HG02571 (cell line): ENCODE data around the gene POU2AF1.
"Not testable (repeated sequence)": the region's sequence is repeated elsewhere in the genome, so short reads cannot be mapped to it uniquely, and the experiment has no call there.

Source experiments
- ATAC-seq: cut with Tn5 transposase; IDR thresholded peaks from one replicate; pipeline ENCODE4 v1.9.1; 2021; ENCODE audit warnings: mild to moderate bottlenecking, moderate library complexity; ENCODE audit not compliant: unreplicated experiment

POU2AF1 gene

GRCh38 chr11:111410951-111411350 lies 31.9 kb upstream of the POU2AF1 start:
- no peak for ATAC-seq

GRCh38 chr11:111409915-111410314 lies 30.8 kb upstream of the POU2AF1 start:
- ATAC-seq = peak; percentile 62

DNA sequence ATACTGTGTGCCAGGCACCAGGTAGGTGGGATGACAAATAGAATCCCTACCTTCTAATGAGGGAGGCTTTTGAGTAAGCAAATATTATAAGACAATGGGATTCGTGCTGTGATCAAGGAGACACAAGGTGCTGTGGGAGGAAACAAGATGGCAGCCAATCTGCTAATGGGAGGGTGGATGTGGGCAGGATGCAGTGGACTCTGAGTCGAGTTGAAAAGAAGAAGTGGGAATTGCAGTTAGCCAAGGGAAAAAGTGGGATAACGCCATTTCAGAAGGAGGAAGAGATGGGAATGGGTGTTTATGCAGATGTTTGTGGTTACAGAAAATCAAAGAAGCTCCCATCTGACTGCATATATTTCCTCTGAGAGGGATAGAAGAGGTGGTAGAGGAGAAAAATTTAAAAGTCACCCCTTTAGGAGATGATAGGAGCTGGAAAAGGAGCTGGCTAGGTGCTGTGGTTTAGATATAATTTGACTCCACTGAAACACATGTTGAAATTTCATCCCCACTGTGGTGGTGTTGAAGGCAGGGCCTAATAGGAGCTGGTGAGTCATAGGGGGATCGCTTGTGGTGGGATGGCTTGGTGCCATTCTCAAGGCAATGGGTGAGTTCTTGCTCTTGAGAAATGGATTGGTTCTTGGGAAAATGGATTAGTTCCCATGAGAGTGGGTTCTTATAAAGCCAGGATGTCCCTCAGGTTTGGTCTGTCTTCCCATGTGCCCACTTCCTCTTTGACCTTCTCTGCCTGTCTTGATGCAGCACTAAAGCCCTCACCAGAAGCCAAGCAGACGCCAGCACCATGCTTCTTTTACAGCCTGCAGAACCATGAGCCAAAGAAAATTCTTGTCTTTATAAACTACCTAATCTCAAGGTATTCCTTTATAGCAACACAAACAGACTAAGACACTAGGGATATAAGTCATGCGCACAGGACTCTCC lies 30.0 kb upstream of the POU2AF1 start:
- ATAC-seq = no peak

- ATAC-seq = no peak
Measured at GRCh38 chr11:111407652-111408051, 28.6 kb upstream of the POU2AF1 start.

- ATAC-seq = no peak
Measured at GRCh38 chr11:111406589-111406988, 27.5 kb upstream of the POU2AF1 start.

- no peak for ATAC-seq
Measured at GRCh38 chr11:111406091-111406490, 27.0 kb upstream of the POU2AF1 start.

DNA sequence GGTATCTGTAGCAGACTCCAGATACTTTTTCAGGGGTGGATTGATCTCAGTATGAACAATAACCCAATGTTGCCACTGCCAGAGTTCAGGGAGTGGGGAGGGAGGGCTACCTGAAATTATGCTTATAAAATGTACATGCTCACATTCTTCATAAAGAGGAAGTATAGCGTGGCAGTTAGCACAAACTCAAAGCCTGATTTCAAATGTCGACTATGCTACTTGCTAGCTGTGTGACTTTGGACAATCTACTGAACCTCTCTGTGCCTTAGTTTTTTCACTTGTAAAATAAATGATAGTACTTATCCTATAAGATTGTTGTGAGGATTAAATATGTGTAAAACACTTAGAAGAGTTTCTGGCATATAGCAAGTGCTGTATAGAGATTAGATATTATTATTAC lies 26.5 kb upstream of the POU2AF1 start:
- ATAC-seq = no peak

- no peak for ATAC-seq
Measured at GRCh38 chr11:111403051-111403726, 24.1 kb upstream of the POU2AF1 start.

- ATAC-seq = no peak
Measured at GRCh38 chr11:111402411-111402810, 23.3 kb upstream of the POU2AF1 start.

DNA sequence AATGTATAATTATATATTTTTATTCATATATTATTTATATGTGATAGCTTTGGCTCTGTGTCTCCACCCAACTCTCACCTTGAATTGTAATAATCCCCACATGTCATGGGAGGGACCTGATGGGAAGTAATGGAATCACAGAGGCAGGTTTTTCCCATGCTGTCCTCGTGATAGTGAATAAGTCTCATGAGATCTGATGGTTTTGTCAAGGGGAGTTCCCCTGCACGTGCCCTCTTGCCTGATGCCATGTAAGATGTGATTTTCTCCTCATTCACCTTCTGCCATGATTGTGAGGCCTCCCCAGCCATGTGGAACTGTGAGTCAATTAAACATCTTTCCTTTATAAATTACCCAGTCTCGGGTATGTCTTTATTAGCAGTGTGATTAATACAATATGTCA lies 22.9 kb upstream of the POU2AF1 start:
- ATAC-seq = not testable (repeated sequence)

DNA sequence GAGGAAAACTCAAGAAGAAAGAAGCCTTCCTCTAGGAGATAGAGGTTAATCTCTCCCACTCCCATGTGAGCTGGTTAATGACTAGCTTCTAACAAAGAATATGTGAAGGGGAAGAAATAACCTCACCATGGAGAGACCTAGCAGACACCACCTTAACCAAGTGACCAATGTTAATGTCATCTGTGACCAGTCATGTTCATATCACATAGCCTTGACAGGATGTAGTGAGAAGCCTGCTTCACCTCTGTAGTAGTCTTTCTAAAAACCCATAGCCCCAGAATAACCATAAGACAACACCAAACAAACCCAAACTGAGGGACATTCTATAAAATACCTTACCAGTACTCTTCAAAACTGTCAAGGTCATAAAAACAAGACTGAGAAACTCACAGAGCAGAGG lies 21.5 kb upstream of the POU2AF1 start:
- ATAC-seq = no peak

DNA sequence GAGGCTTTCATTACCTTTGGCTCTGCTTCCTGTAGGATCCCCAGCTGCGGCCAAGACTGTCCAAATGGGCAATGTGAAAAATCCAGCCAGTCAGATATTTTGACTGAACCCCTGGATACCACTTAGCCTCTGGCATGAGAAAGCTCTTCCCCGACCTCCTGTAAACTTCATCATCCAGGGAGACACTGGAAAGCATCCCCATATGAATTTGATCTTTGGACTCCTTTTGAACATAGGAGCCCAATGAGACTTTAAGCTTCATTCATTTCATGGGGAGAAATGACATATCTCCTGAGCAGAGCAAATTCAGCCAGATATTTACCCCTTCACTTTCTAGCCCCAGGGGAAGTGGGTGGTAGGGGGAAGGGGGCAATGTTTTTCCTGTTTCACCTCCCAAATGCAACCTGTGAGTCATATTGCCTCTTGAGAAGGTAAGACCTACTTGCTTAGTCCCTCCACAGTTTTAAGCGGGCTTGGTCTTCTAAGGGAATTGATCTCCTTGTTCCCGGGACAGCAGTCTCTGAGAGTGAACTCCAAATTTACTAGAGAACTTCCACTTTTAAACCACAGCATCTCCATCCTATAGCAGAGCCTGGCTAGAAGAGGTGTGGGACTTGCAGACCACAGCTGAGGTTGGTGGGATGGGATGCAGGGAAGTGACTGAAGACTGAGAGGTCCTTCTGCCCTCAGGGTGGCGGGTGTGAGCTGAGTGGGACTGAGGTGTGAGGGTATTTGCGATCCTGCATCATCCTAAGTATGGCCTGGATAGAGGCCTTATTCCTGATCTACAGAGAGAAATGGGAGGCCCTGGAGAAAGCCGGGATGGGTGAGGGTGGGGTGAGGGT lies 20.3 kb upstream of the POU2AF1 start:
- ATAC-seq = no peak

GRCh38 chr11:111397034-111397433 lies 18.0 kb upstream of the POU2AF1 start:
- ATAC-seq = no peak

DNA sequence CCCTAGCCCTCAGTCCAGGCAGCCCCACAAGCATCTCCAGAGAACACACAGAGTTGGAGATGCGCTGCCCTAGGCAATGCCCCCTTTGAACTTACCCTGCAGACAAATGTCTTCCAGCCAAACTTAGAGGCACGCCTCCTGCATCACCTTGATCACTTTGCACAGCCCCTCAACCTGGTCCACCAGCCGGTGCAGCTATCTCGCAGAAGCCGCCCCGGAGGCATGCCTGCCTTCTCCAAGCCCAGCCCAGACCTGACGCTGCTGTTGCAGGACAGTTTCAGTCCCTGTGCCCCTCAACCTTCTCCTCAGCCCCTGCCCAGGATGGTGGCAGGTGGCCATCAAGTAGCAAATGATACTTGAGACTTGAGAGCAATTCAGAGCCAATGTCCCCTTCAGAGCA lies 16.7 kb upstream of the POU2AF1 start:
- ATAC-seq = no peak

- ATAC-seq = no peak
Measured at GRCh38 chr11:111395081-111395480, 16.0 kb upstream of the POU2AF1 start.

GRCh38 chr11:111394147-111394546 lies 15.1 kb upstream of the POU2AF1 start:
- not testable (repeated sequence) for ATAC-seq

DNA sequence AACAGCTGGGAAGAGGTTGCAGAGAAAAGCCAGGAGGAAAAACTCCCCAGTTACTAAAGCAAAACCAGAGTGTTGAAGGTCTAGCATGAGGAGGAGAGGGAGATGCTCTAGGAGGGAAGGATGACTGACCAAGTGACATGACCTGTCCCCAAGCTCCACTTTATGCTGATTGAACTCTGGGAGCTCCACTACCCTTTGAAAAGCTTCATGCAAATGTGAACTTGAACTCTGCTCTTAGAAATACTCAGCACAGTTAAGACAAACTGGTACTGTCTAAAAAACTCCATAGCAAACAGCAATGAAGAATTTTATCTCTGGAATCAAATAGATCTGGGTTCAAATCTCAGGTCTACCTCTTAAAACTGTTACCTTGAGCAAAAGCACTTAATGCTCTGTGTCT lies 14.5 kb upstream of the POU2AF1 start:
- ATAC-seq = no peak

- no peak for ATAC-seq
Measured at GRCh38 chr11:111393096-111393495, 14.0 kb upstream of the POU2AF1 start.

DNA sequence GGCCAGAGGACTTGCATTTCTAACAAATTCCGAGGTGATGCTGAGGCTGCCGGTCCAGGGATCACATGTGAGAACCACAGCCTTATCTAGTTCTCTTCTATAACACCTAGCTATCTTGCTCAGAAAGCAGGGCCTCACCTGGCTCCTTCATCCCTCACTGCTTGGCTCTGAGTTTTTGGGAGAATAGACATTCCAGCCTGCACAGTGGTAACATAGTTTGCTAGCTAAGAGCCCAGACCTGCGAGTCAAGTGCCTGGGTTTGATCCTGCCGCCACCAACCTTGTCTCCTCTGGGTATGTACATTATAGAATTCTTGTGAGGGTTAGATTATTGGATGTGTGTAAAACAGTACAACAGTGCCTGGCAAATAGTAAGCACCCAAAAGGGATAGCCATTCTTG lies 13.5 kb upstream of the POU2AF1 start:
- ATAC-seq = no peak

DNA sequence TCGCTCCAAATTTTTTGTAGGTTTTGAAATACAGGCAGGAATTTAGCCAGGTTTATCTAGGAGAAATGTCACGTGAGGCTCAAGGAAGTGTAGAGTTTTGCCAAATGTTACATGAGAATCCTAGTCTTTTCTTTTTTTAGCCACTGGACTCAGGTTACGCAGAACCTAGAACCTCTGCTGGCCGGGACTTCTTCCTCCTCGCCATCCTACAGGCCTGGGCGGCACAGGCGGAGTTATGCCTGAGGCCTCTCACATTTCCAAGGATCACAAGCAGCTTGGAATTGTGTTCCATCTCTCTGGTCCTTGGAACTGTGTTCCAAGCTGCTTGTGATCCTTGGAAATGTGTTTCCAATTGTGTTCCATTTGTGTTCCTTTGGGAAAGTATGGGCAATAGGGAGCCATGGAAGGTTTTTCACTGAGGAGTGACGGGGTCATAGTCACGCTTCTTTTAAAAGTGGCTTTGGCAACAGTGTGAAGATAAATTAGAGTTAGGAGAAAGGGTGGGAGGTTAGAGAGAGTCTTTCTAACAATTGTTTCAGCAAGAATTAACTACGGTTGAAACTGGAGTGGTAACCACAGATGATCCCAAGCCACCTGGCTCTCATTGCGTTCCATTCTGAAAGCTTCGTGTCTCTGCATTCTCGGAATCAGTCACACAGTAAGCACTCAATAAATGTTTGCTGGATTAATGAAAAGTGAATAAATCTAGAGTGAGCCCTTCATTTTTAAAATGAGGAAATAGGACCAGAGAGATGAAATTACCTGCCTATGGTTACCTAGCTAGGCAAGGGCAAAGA lies 12.5 kb upstream of the POU2AF1 start:
- no peak for ATAC-seq
